Measurements from ENCODE around the gene SPAG16.

SPAG16 gene

GRCh38 chr2:213411582-213412289, 127.5 kb downstream of the SPAG16 start:
- H3K4me3 ChIP-seq (ENCODE audit: low read depth, low read length): no peak overlapping the region
- no peak for DNase-seq (ENCODE audit: low read depth, low spot score)
- TF ChIP-seq CTCF (IDR thresholded peaks at IDR 0.05; ENCODE audit: insufficient read depth, low read length, missing control alignments): no peak
- POLR2A ChIA-PET: no interaction called here
- CTCF ChIA-PET: no interaction called here

GRCh38 chr2:213415093-213415492, 130.8 kb downstream of the SPAG16 start:
- no peak for TF ChIP-seq CTCF (IDR thresholded peaks at IDR 0.05; ENCODE audit: insufficient read depth, low read length, missing control alignments)
- CTCF ChIA-PET: no interaction called here
- POLR2A ChIA-PET: no interaction called here
- H3K4me3 ChIP-seq (ENCODE audit: low read depth, low read length): no peak overlapping the region
- DNase-seq (ENCODE audit: low read depth, low spot score): no peak

GRCh38 chr2:213416832-213417231, 132.6 kb downstream of the SPAG16 start:
- ChIA-PET CTCF (no interaction called here), POLR2A (no interaction called here)
- H3K4me3 ChIP-seq (ENCODE audit: low read depth, low read length): no peak overlapping the region
- TF ChIP-seq CTCF (IDR thresholded peaks at IDR 0.05; ENCODE audit: insufficient read depth, low read length, missing control alignments): no peak
- no peak for DNase-seq (ENCODE audit: low read depth, low spot score)

GRCh38 chr2:213419980-213420379, 135.7 kb downstream of the SPAG16 start:
- no peak for DNase-seq (ENCODE audit: low read depth, low spot score)
- no peak overlapping the region for H3K4me3 ChIP-seq (ENCODE audit: low read depth, low read length)
- ChIA-PET CTCF (no interaction called here), POLR2A (no interaction called here)
- no peak for TF ChIP-seq CTCF (IDR thresholded peaks at IDR 0.05; ENCODE audit: insufficient read depth, low read length, missing control alignments)

- ChIA-PET POLR2A (no interaction called here), CTCF (no interaction called here)
- no peak overlapping the region for H3K4me3 ChIP-seq (ENCODE audit: low read depth, low read length)
- DNase-seq (ENCODE audit: low read depth, low spot score): no peak
- TF ChIP-seq CTCF (IDR thresholded peaks at IDR 0.05; ENCODE audit: insufficient read depth, low read length, missing control alignments): no peak
Observed at GRCh38 chr2:213420828-213421385, 136.6 kb downstream of the SPAG16 start.

DNA sequence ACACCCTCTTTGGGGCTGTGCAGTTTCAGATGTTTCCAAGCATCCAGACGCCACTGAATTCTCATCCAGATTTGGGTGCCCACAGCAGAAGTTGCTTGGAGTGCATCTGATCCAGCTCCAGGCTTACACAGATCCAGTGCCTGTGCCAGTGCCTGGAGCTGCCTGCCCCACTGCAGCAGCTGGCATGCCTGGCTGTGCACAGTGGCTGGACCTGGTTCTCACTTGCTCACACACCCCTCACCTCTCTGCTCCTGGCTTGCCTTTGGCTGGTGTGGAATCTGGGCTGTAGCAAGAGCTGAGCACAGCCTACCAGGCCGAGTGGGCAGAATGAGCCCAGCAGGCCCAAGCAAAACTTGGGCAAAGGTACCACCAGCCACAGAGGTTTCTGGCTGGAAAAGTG, 137.9 kb downstream of the SPAG16 start:
- ChIA-PET POLR2A (no interaction called here), CTCF (no interaction called here)
- H3K4me3 ChIP-seq (ENCODE audit: low read depth, low read length): no peak overlapping the region
- DNase-seq (ENCODE audit: low read depth, low spot score): no peak
- no peak for TF ChIP-seq CTCF (IDR thresholded peaks at IDR 0.05; ENCODE audit: insufficient read depth, low read length, missing control alignments)
